H9 (cell line): ENCODE results near the gene TBL1X. TPM values are rescaled to one million over a fixed set of nuclear protein-coding genes. Genes with fewer than 3 reads are reported as not detected.

Experiments used
- DNase-seq: peaks from one replicate; pipeline ENCODE4 v3.0.0-alpha.2; 2017
- H2AFZ ChIP-seq: one replicate; pipeline ENCODE4 v1.6.1; 2013; ENCODE audit warnings: mild to moderate bottlenecking, low read length, control low read depth, moderate library complexity
- H2AK5ac ChIP-seq: 2 replicates; pipeline ENCODE4 v1.6.1; 2013; ENCODE audit warnings: low read length, control low read depth, mixed read lengths; ENCODE audit not compliant: insufficient read length
- H2BK120ac ChIP-seq: one replicate; pipeline ENCODE4 v1.6.1; 2013; ENCODE audit warnings: low read depth, mild to moderate bottlenecking, low read length, control low read depth, inconsistent platforms; ENCODE audit not compliant: poor library complexity, severe bottlenecking
- H2BK12ac ChIP-seq: 2 replicates; pipeline ENCODE4 v1.6.1; 2013; ENCODE audit warnings: low read length, control low read depth, mixed read lengths, low read depth; ENCODE audit not compliant: insufficient read length
- H2BK15ac ChIP-seq: 2 replicates; pipeline ENCODE4 v1.6.1; 2013; ENCODE audit warnings: low read depth, low read length, control low read depth
- H2BK20ac ChIP-seq: one replicate; pipeline ENCODE4 v1.6.1; 2013; ENCODE audit warnings: low read depth, mild to moderate bottlenecking, low read length, control low read depth, inconsistent platforms; ENCODE audit not compliant: poor library complexity, severe bottlenecking
- H2BK5ac ChIP-seq: 2 replicates; pipeline ENCODE4 v1.6.1; 2013; ENCODE audit warnings: low read length, control low read depth, mixed read lengths; ENCODE audit not compliant: insufficient read length
- H3K14ac ChIP-seq: 2 replicates; pipeline ENCODE4 v1.6.1; 2013; ENCODE audit warnings: low read length, control low read depth; ENCODE audit not compliant: insufficient read depth
- H3K18ac ChIP-seq: 2 replicates; pipeline ENCODE4 v1.6.1; 2013; ENCODE audit warnings: low read depth, mild to moderate bottlenecking, mixed read lengths, low read length, control low read depth; ENCODE audit not compliant: insufficient read length
- H3K23ac ChIP-seq: 2 replicates; pipeline ENCODE4 v1.6.1; 2013; ENCODE audit warnings: low read length, control low read depth, mixed read lengths, low read depth; ENCODE audit not compliant: insufficient read length
- H3K23me2 ChIP-seq: 2 replicates; pipeline ENCODE4 v1.6.1; 2013; ENCODE audit warnings: low read depth, mild to moderate bottlenecking, mixed read lengths, low read length, control low read depth; ENCODE audit not compliant: insufficient read length, poor library complexity, severe bottlenecking
- H3K27ac ChIP-seq: 2 replicates; pipeline ENCODE4 v1.5.1; 2013; ENCODE audit warnings: low read length, control low read depth, mixed read lengths, low read depth; ENCODE audit not compliant: insufficient read length
- H3K27me3 ChIP-seq: 2 replicates; pipeline ENCODE4 v1.6.1; 2013; ENCODE audit warnings: low read length, control low read depth, inconsistent platforms; ENCODE audit not compliant: insufficient read depth
- H3K4ac ChIP-seq: 2 replicates; pipeline ENCODE4 v1.6.1; 2013; ENCODE audit warnings: low read depth, mild to moderate bottlenecking, control low read depth, inconsistent platforms, low read length, moderate library complexity
- H3K4me1 ChIP-seq: 2 replicates; pipeline ENCODE4 v1.6.1; 2013; ENCODE audit warnings: low read length, control low read depth, inconsistent platforms; ENCODE audit not compliant: insufficient read depth
- H3K4me2 ChIP-seq: 2 replicates; pipeline ENCODE4 v1.6.1; 2013; ENCODE audit warnings: low read length, control low read depth, mixed read lengths; ENCODE audit not compliant: insufficient read length, insufficient read depth
- H3K56ac ChIP-seq: 2 replicates; pipeline ENCODE4 v1.6.1; 2013; ENCODE audit warnings: low read depth, mild to moderate bottlenecking, mixed read lengths, low read length, control low read depth; ENCODE audit not compliant: insufficient read length
- H3K79me1 ChIP-seq: 2 replicates; pipeline ENCODE4 v1.6.1; 2013; ENCODE audit warnings: low read depth, mild to moderate bottlenecking, moderate library complexity, low read length, control low read depth, inconsistent platforms; ENCODE audit not compliant: insufficient read depth, poor library complexity, severe bottlenecking
- H3K79me2 ChIP-seq: 2 replicates; pipeline ENCODE4 v1.6.1; 2013; ENCODE audit warnings: low read length, control low read depth, inconsistent platforms; ENCODE audit not compliant: insufficient read depth
- H3K9ac ChIP-seq: 2 replicates; pipeline ENCODE4 v1.6.1; 2013; ENCODE audit warnings: low read length, control low read depth, mixed read lengths; ENCODE audit not compliant: insufficient read length; ENCODE audit errors: extremely low read depth
- H3K9me3 ChIP-seq: one replicate; pipeline ENCODE4 v1.6.1; 2013; ENCODE audit warnings: low read depth, low read length, inconsistent platforms; ENCODE audit not compliant: control insufficient read depth
- H3T11ph ChIP-seq: one replicate; pipeline ENCODE4 v1.6.1; 2013; ENCODE audit warnings: mild to moderate bottlenecking, low read length, control low read depth, inconsistent platforms
- H4K20me1 ChIP-seq: one replicate; pipeline ENCODE4 v1.6.1; 2013; ENCODE audit not compliant: control insufficient read depth, insufficient read length, insufficient read depth
- H4K5ac ChIP-seq: 2 replicates; pipeline ENCODE4 v1.6.1; 2013; ENCODE audit warnings: low read depth, mild to moderate bottlenecking, mixed read lengths, low read length, control low read depth; ENCODE audit not compliant: insufficient read length
- H4K8ac ChIP-seq: replicated peaks from 2 replicates; pipeline ENCODE4 v1.6.1; 2013; ENCODE audit warnings: low read length, control low read depth, mixed read lengths, low read depth; ENCODE audit not compliant: insufficient read length
- H4K91ac ChIP-seq: 2 replicates; pipeline ENCODE4 v1.6.1; 2013; ENCODE audit warnings: low read depth, mild to moderate bottlenecking, moderate library complexity, mixed read lengths, low read length, control low read depth; ENCODE audit not compliant: insufficient read length
- H3K27ac Mint-ChIP-seq, 3 experiments: 2 replicates in 2 of 3; 3 replicates in 1 of 3; pipeline ENCODE4 v1.8.0; 2020 to 2021; ENCODE audit warnings: mixed read lengths in 3 of 3, mild to moderate bottlenecking in 1 of 3, moderate library complexity in 1 of 3
- H3K27me3 Mint-ChIP-seq: 2 replicates; pipeline ENCODE4 v1.8.0; 2021; ENCODE audit warnings: low read depth, mild to moderate bottlenecking, moderate library complexity, mixed read lengths
- H3K36me3 Mint-ChIP-seq, 3 experiments: 2 replicates in 2 of 3; 3 replicates in 1 of 3; pipeline ENCODE4 v1.8.0; 2020 to 2021; ENCODE audit warnings: low read depth in 3 of 3, mixed read lengths in 3 of 3; ENCODE audit not compliant: insufficient read depth in 1 of 3
- H3K4me1 Mint-ChIP-seq, 2 experiments: 2 replicates each; pipeline ENCODE4 v1.8.0; 2020; ENCODE audit warnings: mixed read lengths in 2 of 2
- H3K4me3 Mint-ChIP-seq, 2 experiments: 2 replicates in 1 of 2; 3 replicates in 1 of 2; pipeline ENCODE4 v1.8.0; 2020 to 2021; ENCODE audit warnings: mild to moderate bottlenecking in 2 of 2, mixed read lengths in 2 of 2, moderate library complexity in 1 of 2
- H3K9me3 Mint-ChIP-seq, 2 experiments: 2 replicates in 1 of 2; 3 replicates in 1 of 2; pipeline ENCODE4 v1.8.0; 2020; ENCODE audit warnings: mild to moderate bottlenecking in 2 of 2, mixed read lengths in 2 of 2, moderate library complexity in 1 of 2
- WGBS: extraction: QIAGEN DNeasy Blood & Tissue Kit; methylation state at CpG from one replicate; pipeline ENCODE4 v1.1.7; 2013; ENCODE audit warnings: missing lambda C conversion rate, low lambda C conversion rate, mixed read lengths; ENCODE audit not compliant: insufficient read length; ENCODE audit errors: extremely low coverage; 5-methylcytosine and 5-hydroxymethylcytosine counted together
- total RNA-seq: library from RNA; stranded (reverse); gene quantifications from 2 replicates; pipeline ENCODE4 v1.2.1, GENCODE V29; 2021
- TF ChIP-seq, protein P1 (sequence below): fragments of 200-600 bp; sonication (generic); conservative IDR thresholded peaks from 3 replicates; pipeline ENCODE4 v1.8.0; 2021; ENCODE audit warnings: antibody characterized with exemption, mild to moderate bottlenecking

TBL1X gene
- total RNA-seq, 1 experiment from 2014 or later: 24.1 TPM

GRCh38 chrX:9494771-9495170 lies 29.9 kb downstream of the TBL1X start:
- peaks cover 4% of the 10 kb centered on the region; the same call in 1 of the 2 replicates for H3K4me1 ChIP-seq
- H3K18ac ChIP-seq: no peak overlapping the region
- no peak for DNase-seq
- Mint-ChIP-seq H3K36me3 (peaks cover 10 to 12% (median 10%) of the 10 kb centered on the region in 3 experiments; a peak in 6 of 7 replicates), H3K27me3 (no peaks in the 10 kb centered on the region), H3K9me3 (peaks cover 1 to 56% of the 10 kb centered on the region in 2 experiments; a peak in 4 of 5 replicates), H3K4me3 (no peak overlapping the region), H3K27ac (no peak overlapping the region), H3K4me1 (peaks cover 8 to 10% of the 10 kb centered on the region in 2 experiments)
- no peak overlapping the region for H2BK15ac ChIP-seq
- no peak overlapping the region for H3K27ac ChIP-seq
- no peak overlapping the region for H2BK12ac ChIP-seq
- no peak overlapping the region for H3K56ac ChIP-seq
- peaks cover 11% of the 10 kb centered on the region for H3K79me1 ChIP-seq
- no peak overlapping the region for H2BK20ac ChIP-seq
- no peak overlapping the region for H3K4me2 ChIP-seq
- no CpG with 5 or more reads among the region's 6 CpGs for WGBS
- H2BK120ac ChIP-seq: no peak overlapping the region
- no peaks in the 10 kb centered on the region for H3K27me3 ChIP-seq
- H4K91ac ChIP-seq: no peak overlapping the region
- no peaks in the 10 kb centered on the region; the same call in 1 of the 2 replicates for H3K79me2 ChIP-seq
- no peak overlapping the region for H2BK5ac ChIP-seq
- TF ChIP-seq, protein P1, sequence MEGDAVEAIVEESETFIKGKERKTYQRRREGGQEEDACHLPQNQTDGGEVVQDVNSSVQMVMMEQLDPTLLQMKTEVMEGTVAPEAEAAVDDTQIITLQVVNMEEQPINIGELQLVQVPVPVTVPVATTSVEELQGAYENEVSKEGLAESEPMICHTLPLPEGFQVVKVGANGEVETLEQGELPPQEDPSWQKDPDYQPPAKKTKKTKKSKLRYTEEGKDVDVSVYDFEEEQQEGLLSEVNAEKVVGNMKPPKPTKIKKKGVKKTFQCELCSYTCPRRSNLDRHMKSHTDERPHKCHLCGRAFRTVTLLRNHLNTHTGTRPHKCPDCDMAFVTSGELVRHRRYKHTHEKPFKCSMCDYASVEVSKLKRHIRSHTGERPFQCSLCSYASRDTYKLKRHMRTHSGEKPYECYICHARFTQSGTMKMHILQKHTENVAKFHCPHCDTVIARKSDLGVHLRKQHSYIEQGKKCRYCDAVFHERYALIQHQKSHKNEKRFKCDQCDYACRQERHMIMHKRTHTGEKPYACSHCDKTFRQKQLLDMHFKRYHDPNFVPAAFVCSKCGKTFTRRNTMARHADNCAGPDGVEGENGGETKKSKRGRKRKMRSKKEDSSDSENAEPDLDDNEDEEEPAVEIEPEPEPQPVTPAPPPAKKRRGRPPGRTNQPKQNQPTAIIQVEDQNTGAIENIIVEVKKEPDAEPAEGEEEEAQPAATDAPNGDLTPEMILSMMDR: no peak
- no peak overlapping the region for H3T11ph ChIP-seq
- H3K9me3 ChIP-seq: no peaks in the 10 kb centered on the region
- no peaks in the 10 kb centered on the region for H3K23me2 ChIP-seq
- no peaks in the 10 kb centered on the region for H4K20me1 ChIP-seq
- H3K23ac ChIP-seq: no peak overlapping the region
- no peak overlapping the region for H3K9ac ChIP-seq
- H4K5ac ChIP-seq: no peak overlapping the region
- no peak overlapping the region for H2AK5ac ChIP-seq
- no peak overlapping the region for H2AFZ ChIP-seq
- no peak overlapping the region for H4K8ac ChIP-seq
- no peak overlapping the region for H3K14ac ChIP-seq
- H3K4ac ChIP-seq: no peak overlapping the region
